H9 (cell line): ENCODE results near the gene GLT6D1. TPM values are rescaled to one million over a fixed set of nuclear protein-coding genes. Genes with fewer than 3 reads are reported as not detected.

ENCODE experiments used
- DNase-seq: peaks from one replicate; pipeline ENCODE4 v3.0.0-alpha.2; 2017
- H2AFZ ChIP-seq: one replicate; pipeline ENCODE4 v1.6.1; 2013; ENCODE audit warnings: mild to moderate bottlenecking, low read length, control low read depth, moderate library complexity
- H2AK5ac ChIP-seq: 2 replicates; pipeline ENCODE4 v1.6.1; 2013; ENCODE audit warnings: low read length, control low read depth, mixed read lengths; ENCODE audit not compliant: insufficient read length
- H2BK120ac ChIP-seq: one replicate; pipeline ENCODE4 v1.6.1; 2013; ENCODE audit warnings: low read depth, mild to moderate bottlenecking, low read length, control low read depth, inconsistent platforms; ENCODE audit not compliant: poor library complexity, severe bottlenecking
- H2BK12ac ChIP-seq: 2 replicates; pipeline ENCODE4 v1.6.1; 2013; ENCODE audit warnings: low read length, control low read depth, mixed read lengths, low read depth; ENCODE audit not compliant: insufficient read length
- H2BK15ac ChIP-seq: 2 replicates; pipeline ENCODE4 v1.6.1; 2013; ENCODE audit warnings: low read depth, low read length, control low read depth
- H2BK20ac ChIP-seq: one replicate; pipeline ENCODE4 v1.6.1; 2013; ENCODE audit warnings: low read depth, mild to moderate bottlenecking, low read length, control low read depth, inconsistent platforms; ENCODE audit not compliant: poor library complexity, severe bottlenecking
- H2BK5ac ChIP-seq: 2 replicates; pipeline ENCODE4 v1.6.1; 2013; ENCODE audit warnings: low read length, control low read depth, mixed read lengths; ENCODE audit not compliant: insufficient read length
- H3K14ac ChIP-seq: 2 replicates; pipeline ENCODE4 v1.6.1; 2013; ENCODE audit warnings: low read length, control low read depth; ENCODE audit not compliant: insufficient read depth
- H3K18ac ChIP-seq: 2 replicates; pipeline ENCODE4 v1.6.1; 2013; ENCODE audit warnings: low read depth, mild to moderate bottlenecking, mixed read lengths, low read length, control low read depth; ENCODE audit not compliant: insufficient read length
- H3K23ac ChIP-seq: 2 replicates; pipeline ENCODE4 v1.6.1; 2013; ENCODE audit warnings: low read length, control low read depth, mixed read lengths, low read depth; ENCODE audit not compliant: insufficient read length
- H3K23me2 ChIP-seq: 2 replicates; pipeline ENCODE4 v1.6.1; 2013; ENCODE audit warnings: low read depth, mild to moderate bottlenecking, mixed read lengths, low read length, control low read depth; ENCODE audit not compliant: insufficient read length, poor library complexity, severe bottlenecking
- H3K27ac ChIP-seq: 2 replicates; pipeline ENCODE4 v1.5.1; 2013; ENCODE audit warnings: low read length, control low read depth, mixed read lengths, low read depth; ENCODE audit not compliant: insufficient read length
- H3K27me3 ChIP-seq: 2 replicates; pipeline ENCODE4 v1.6.1; 2013; ENCODE audit warnings: low read length, control low read depth, inconsistent platforms; ENCODE audit not compliant: insufficient read depth
- H3K4ac ChIP-seq: 2 replicates; pipeline ENCODE4 v1.6.1; 2013; ENCODE audit warnings: low read depth, mild to moderate bottlenecking, control low read depth, inconsistent platforms, low read length, moderate library complexity
- H3K4me1 ChIP-seq: 2 replicates; pipeline ENCODE4 v1.6.1; 2013; ENCODE audit warnings: low read length, control low read depth, inconsistent platforms; ENCODE audit not compliant: insufficient read depth
- H3K4me2 ChIP-seq: 2 replicates; pipeline ENCODE4 v1.6.1; 2013; ENCODE audit warnings: low read length, control low read depth, mixed read lengths; ENCODE audit not compliant: insufficient read length, insufficient read depth
- H3K56ac ChIP-seq: 2 replicates; pipeline ENCODE4 v1.6.1; 2013; ENCODE audit warnings: low read depth, mild to moderate bottlenecking, mixed read lengths, low read length, control low read depth; ENCODE audit not compliant: insufficient read length
- H3K79me1 ChIP-seq: 2 replicates; pipeline ENCODE4 v1.6.1; 2013; ENCODE audit warnings: low read depth, mild to moderate bottlenecking, moderate library complexity, low read length, control low read depth, inconsistent platforms; ENCODE audit not compliant: insufficient read depth, poor library complexity, severe bottlenecking
- H3K79me2 ChIP-seq: 2 replicates; pipeline ENCODE4 v1.6.1; 2013; ENCODE audit warnings: low read length, control low read depth, inconsistent platforms; ENCODE audit not compliant: insufficient read depth
- H3K9ac ChIP-seq: 2 replicates; pipeline ENCODE4 v1.6.1; 2013; ENCODE audit warnings: low read length, control low read depth, mixed read lengths; ENCODE audit not compliant: insufficient read length; ENCODE audit errors: extremely low read depth
- H3K9me3 ChIP-seq: one replicate; pipeline ENCODE4 v1.6.1; 2013; ENCODE audit warnings: low read depth, low read length, inconsistent platforms; ENCODE audit not compliant: control insufficient read depth
- H3T11ph ChIP-seq: one replicate; pipeline ENCODE4 v1.6.1; 2013; ENCODE audit warnings: mild to moderate bottlenecking, low read length, control low read depth, inconsistent platforms
- H4K20me1 ChIP-seq: one replicate; pipeline ENCODE4 v1.6.1; 2013; ENCODE audit not compliant: control insufficient read depth, insufficient read length, insufficient read depth
- H4K5ac ChIP-seq: 2 replicates; pipeline ENCODE4 v1.6.1; 2013; ENCODE audit warnings: low read depth, mild to moderate bottlenecking, mixed read lengths, low read length, control low read depth; ENCODE audit not compliant: insufficient read length
- H4K8ac ChIP-seq: replicated peaks from 2 replicates; pipeline ENCODE4 v1.6.1; 2013; ENCODE audit warnings: low read length, control low read depth, mixed read lengths, low read depth; ENCODE audit not compliant: insufficient read length
- H4K91ac ChIP-seq: 2 replicates; pipeline ENCODE4 v1.6.1; 2013; ENCODE audit warnings: low read depth, mild to moderate bottlenecking, moderate library complexity, mixed read lengths, low read length, control low read depth; ENCODE audit not compliant: insufficient read length
- H3K27ac Mint-ChIP-seq, 3 experiments: 2 replicates in 2 of 3; 3 replicates in 1 of 3; pipeline ENCODE4 v1.8.0; 2020 to 2021; ENCODE audit warnings: mixed read lengths in 3 of 3, mild to moderate bottlenecking in 1 of 3, moderate library complexity in 1 of 3
- H3K27me3 Mint-ChIP-seq: 2 replicates; pipeline ENCODE4 v1.8.0; 2021; ENCODE audit warnings: low read depth, mild to moderate bottlenecking, moderate library complexity, mixed read lengths
- H3K36me3 Mint-ChIP-seq, 3 experiments: 2 replicates in 2 of 3; 3 replicates in 1 of 3; pipeline ENCODE4 v1.8.0; 2020 to 2021; ENCODE audit warnings: low read depth in 3 of 3, mixed read lengths in 3 of 3; ENCODE audit not compliant: insufficient read depth in 1 of 3
- H3K4me1 Mint-ChIP-seq, 2 experiments: 2 replicates each; pipeline ENCODE4 v1.8.0; 2020; ENCODE audit warnings: mixed read lengths in 2 of 2
- H3K4me3 Mint-ChIP-seq, 2 experiments: 2 replicates in 1 of 2; 3 replicates in 1 of 2; pipeline ENCODE4 v1.8.0; 2020 to 2021; ENCODE audit warnings: mild to moderate bottlenecking in 2 of 2, mixed read lengths in 2 of 2, moderate library complexity in 1 of 2
- H3K9me3 Mint-ChIP-seq, 2 experiments: 2 replicates in 1 of 2; 3 replicates in 1 of 2; pipeline ENCODE4 v1.8.0; 2020; ENCODE audit warnings: mild to moderate bottlenecking in 2 of 2, mixed read lengths in 2 of 2, moderate library complexity in 1 of 2
- WGBS: extraction: QIAGEN DNeasy Blood & Tissue Kit; methylation state at CpG from one replicate; pipeline ENCODE4 v1.1.7; 2013; ENCODE audit warnings: missing lambda C conversion rate, low lambda C conversion rate, mixed read lengths; ENCODE audit not compliant: insufficient read length; ENCODE audit errors: extremely low coverage; 5-methylcytosine and 5-hydroxymethylcytosine counted together
- total RNA-seq: library from RNA; stranded (reverse); gene quantifications from 2 replicates; pipeline ENCODE4 v1.2.1, GENCODE V29; 2021
- TF ChIP-seq, protein P1 (sequence below): fragments of 200-600 bp; sonication (generic); conservative IDR thresholded peaks from 3 replicates; pipeline ENCODE4 v1.8.0; 2021; ENCODE audit warnings: antibody characterized with exemption, mild to moderate bottlenecking

The GLT6D1 gene
- total RNA-seq, 1 experiment from 2014 or later = not detected

DNA sequence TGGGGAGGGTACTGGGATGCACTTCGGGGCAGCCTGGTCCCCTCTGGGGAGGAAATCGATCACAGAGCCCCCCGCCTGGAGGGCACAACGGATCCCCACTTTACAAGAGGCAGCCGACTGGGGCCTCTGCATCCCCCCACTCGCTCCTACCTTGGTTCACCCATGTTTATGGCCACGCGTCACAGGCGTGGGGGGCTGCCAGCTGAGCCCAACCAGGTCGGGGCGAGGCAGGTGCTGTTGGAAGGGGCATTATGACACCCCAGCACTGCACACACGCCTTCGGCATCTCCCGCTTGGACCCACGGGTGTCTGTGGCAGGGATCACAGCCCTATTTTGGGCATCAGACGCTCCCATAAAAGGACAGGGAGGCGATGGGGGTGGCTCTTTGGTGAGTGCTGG, 45.4 kb upstream of the GLT6D1 start:
- Histone ChIP-seq H2BK5ac (no peak overlapping the region), H3K23ac (no peak overlapping the region), H3K4me1 (no peaks in the 10 kb centered on the region), H3T11ph (no peak overlapping the region), H3K23me2 (no peaks in the 10 kb centered on the region), H3K4me2 (no peak overlapping the region), H3K4ac (no peak overlapping the region), H4K91ac (no peak overlapping the region), H3K18ac (no peak overlapping the region), H3K79me1 (no peaks in the 10 kb centered on the region), H3K27ac (no peak overlapping the region), H2AK5ac (no peak overlapping the region), H3K9me3 (no peaks in the 10 kb centered on the region), H3K9ac (no peak overlapping the region), H3K27me3 (no peaks in the 10 kb centered on the region), H2BK120ac (no peak overlapping the region), H4K5ac (no peak overlapping the region), H3K79me2 (no peaks in the 10 kb centered on the region), H2BK20ac (no peak overlapping the region), H2AFZ (no peak overlapping the region), H3K14ac (no peak overlapping the region), H3K56ac (no peak overlapping the region), H2BK12ac (no peak overlapping the region), H2BK15ac (no peak overlapping the region), H4K8ac (no peak overlapping the region), H4K20me1 (no peaks in the 10 kb centered on the region)
- WGBS = no CpG with 5 or more reads among the region's 17 CpGs
- Mint-ChIP-seq H3K27me3 (no peaks in the 10 kb centered on the region; the same call in 1 of the 2 replicates), H3K4me3 (no peak overlapping the region), H3K27ac (no peak overlapping the region), H3K9me3 (peaks cover 2 to 3% of the 10 kb centered on the region in 2 experiments; a peak in 3 of 5 replicates), H3K4me1 (peaks cover 9 to 11% of the 10 kb centered on the region in 2 experiments), H3K36me3 (no peaks in the 10 kb centered on the region; a peak in 1 of 7 replicates)
- TF ChIP-seq, protein P1, sequence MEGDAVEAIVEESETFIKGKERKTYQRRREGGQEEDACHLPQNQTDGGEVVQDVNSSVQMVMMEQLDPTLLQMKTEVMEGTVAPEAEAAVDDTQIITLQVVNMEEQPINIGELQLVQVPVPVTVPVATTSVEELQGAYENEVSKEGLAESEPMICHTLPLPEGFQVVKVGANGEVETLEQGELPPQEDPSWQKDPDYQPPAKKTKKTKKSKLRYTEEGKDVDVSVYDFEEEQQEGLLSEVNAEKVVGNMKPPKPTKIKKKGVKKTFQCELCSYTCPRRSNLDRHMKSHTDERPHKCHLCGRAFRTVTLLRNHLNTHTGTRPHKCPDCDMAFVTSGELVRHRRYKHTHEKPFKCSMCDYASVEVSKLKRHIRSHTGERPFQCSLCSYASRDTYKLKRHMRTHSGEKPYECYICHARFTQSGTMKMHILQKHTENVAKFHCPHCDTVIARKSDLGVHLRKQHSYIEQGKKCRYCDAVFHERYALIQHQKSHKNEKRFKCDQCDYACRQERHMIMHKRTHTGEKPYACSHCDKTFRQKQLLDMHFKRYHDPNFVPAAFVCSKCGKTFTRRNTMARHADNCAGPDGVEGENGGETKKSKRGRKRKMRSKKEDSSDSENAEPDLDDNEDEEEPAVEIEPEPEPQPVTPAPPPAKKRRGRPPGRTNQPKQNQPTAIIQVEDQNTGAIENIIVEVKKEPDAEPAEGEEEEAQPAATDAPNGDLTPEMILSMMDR = no peak
- DNase-seq = no peak
